ENCODE results near the gene CNTNAP5. TPM values are rescaled to one million over a fixed set of nuclear protein-coding genes. Genes with fewer than 3 reads are reported as not detected.

CNTNAP5 gene
- total and polyA plus RNA-seq, 2 of the 4 experiments (the other 2 are of a cell fraction), result not detected

- no peaks in the 10 kb centered on the region for H3K9me1 ChIP-seq (ENCODE audit: insufficient read depth, low read length)
- H3K23ac ChIP-seq (ENCODE audit: low read depth, low read length), result no peak overlapping the region
- no TSS peak for BruUV-seq (replicated peaks)
- H2BK15ac ChIP-seq (ENCODE audit: low read depth, low read length), result no peak overlapping the region
- H2AFZ ChIP-seq (replicated peaks; ENCODE audit: low read length, poor library complexity), result no peak overlapping the region
- H3K56ac ChIP-seq (ENCODE audit: extremely low read depth, insufficient read depth, low read length), result no peak overlapping the region
- no peak overlapping the region for H2AK5ac ChIP-seq (ENCODE audit: low read depth, low read length)
- ATAC-seq (ENCODE audit: low read depth) (no peak), DNase-seq (no peak)
- peaks cover 2% of the 10 kb centered on the region for H3K4me1 ChIP-seq (ENCODE audit: control insufficient read depth, insufficient read depth, low read length)
- H3K4me2 ChIP-seq (ENCODE audit: low read depth, low read length), result no peak overlapping the region
- WGBS, 2 experiments (ENCODE audit: extremely low coverage in 2 of 2, insufficient read length in 1 of 2), result 83% methylated on average over 2 of the region's 3 CpGs; no CpG with 5 or more reads in 1 of the 2 experiments
- dilution Hi-C loops (cut with HindIII; ENCODE audit: low sequenced_read_pairs, unreplicated experiment), result no loop called here
- H2BK5ac ChIP-seq (ENCODE audit: low read depth, low read length, poor library complexity, severe bottlenecking), result no peak overlapping the region
- H3K14ac ChIP-seq (replicated peaks; ENCODE audit: low read depth, low read length), result no peak overlapping the region
- CTCF ChIA-PET, result no interaction called here
- no peak overlapping the region for H3K18ac ChIP-seq (ENCODE audit: low read depth, low read length)
- H4K91ac ChIP-seq (ENCODE audit: insufficient read depth, low read depth, low read length), result no peak overlapping the region
- intact Hi-C loops (cut with micrococcal nuclease), result no loop called here
- no peak overlapping the region for H3K9ac ChIP-seq (ENCODE audit: low read depth, low read length)
- H2AK9ac ChIP-seq (replicated peaks; ENCODE audit: low read depth, low read length, poor library complexity), result no peak overlapping the region
- H2BK20ac ChIP-seq (ENCODE audit: low read depth, low read length), result no peak overlapping the region
- no peaks in the 10 kb centered on the region for H3K79me1 ChIP-seq (ENCODE audit: low read depth in 1 of 2, low read length in 2 of 2)
- in situ Hi-C loops (cut with MboI; ENCODE audit: low sequenced_read_pairs), result no loop called here
- no peaks in the 10 kb centered on the region for H4K20me1 ChIP-seq (ENCODE audit: insufficient read depth, low read length)
- no peak overlapping the region for H4K5ac ChIP-seq (ENCODE audit: low read depth, low read length)
- POLR2A ChIA-PET (ENCODE audit: unreplicated experiment), result no interaction called here
- no peak overlapping the region for H2BK120ac ChIP-seq (ENCODE audit: low read depth, low read length)
- no peak overlapping the region for H3K4ac ChIP-seq (ENCODE audit: low read depth, low read length)
- H3K4me3 ChIP-seq (ENCODE audit: insufficient read depth, low read depth, low read length), result no peak overlapping the region
- peaks cover 6% of the 10 kb centered on the region for H3K9me3 ChIP-seq (ENCODE audit: control insufficient read depth, insufficient read depth, low read length)
- TF ChIP-seq MAFK (IDR thresholded peaks at IDR 0.05; ENCODE audit: low read depth, low read length), result no peak
- no peak for TF ChIP-seq RCOR1 (IDR thresholded peaks at IDR 0.05; ENCODE audit: insufficient replicate concordance, low read length)
- no peak for TF ChIP-seq CHD1 (IDR thresholded peaks at IDR 0.05; ENCODE audit: low read depth, low read length)
- no peak for TF ChIP-seq MAZ (IDR thresholded peaks at IDR 0.05; ENCODE audit: borderline replicate concordance, low read depth, low read length)
- TF ChIP-seq RFX5 (IDR thresholded peaks at IDR 0.05; ENCODE audit: low read depth, low read length), result no peak
- TF ChIP-seq BHLHE40 (IDR thresholded peaks at IDR 0.05; ENCODE audit: low read depth, low read length), result no peak
- no peak for TF ChIP-seq CTCF (conservative IDR thresholded peaks at IDR 0.05; ENCODE audit: low read depth, low read length)
- no peak for TF ChIP-seq SMC3 (IDR thresholded peaks at IDR 0.05; ENCODE audit: low read depth, low read length)
- TF ChIP-seq, protein P1, sequence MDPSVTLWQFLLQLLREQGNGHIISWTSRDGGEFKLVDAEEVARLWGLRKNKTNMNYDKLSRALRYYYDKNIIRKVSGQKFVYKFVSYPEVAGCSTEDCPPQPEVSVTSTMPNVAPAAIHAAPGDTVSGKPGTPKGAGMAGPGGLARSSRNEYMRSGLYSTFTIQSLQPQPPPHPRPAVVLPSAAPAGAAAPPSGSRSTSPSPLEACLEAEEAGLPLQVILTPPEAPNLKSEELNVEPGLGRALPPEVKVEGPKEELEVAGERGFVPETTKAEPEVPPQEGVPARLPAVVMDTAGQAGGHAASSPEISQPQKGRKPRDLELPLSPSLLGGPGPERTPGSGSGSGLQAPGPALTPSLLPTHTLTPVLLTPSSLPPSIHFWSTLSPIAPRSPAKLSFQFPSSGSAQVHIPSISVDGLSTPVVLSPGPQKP (IDR thresholded peaks at IDR 0.05; ENCODE audit: borderline replicate concordance, low read depth, low read length), result no peak
- TF ChIP-seq CEBPB (IDR thresholded peaks at IDR 0.05; ENCODE audit: low read depth, low read length), result no peak
- no peak for TF ChIP-seq MXI1 (IDR thresholded peaks at IDR 0.05; ENCODE audit: borderline replicate concordance, low read depth, low read length)
- TF ChIP-seq POLR2A (IDR thresholded peaks at IDR 0.05; ENCODE audit: low read depth, low read length), result no peak
- no peak for TF ChIP-seq USF2 (IDR thresholded peaks at IDR 0.05; ENCODE audit: low read depth, low read length)
- no peaks in the 10 kb centered on the region for H3K36me3 ChIP-seq (ENCODE audit: control insufficient read depth, insufficient read depth, low read length)
- no peaks in the 10 kb centered on the region for H3K27me3 ChIP-seq (ENCODE audit: control insufficient read depth, insufficient read depth, low read length)
- H4K8ac ChIP-seq (ENCODE audit: low read depth in 2 of 2, low read length in 2 of 2), result no peak overlapping the region
- H3K27ac ChIP-seq (ENCODE audit: insufficient read depth, low read length), result no peak overlapping the region
Observed at GRCh38 chr2:124689348-124689747, 664.3 kb downstream of the CNTNAP5 start.

All from IMR-90 (cell line).